DOHH2 (cell line): Measurements from ENCODE around the gene LPIN3.

Experiments used
- H3F3A ChIP-seq: fragments of 200-600 bp; sonication (generic), shearing (Covaris generic); 2 replicates; pipeline ENCODE4 v1.6.0; 2016; ENCODE audit warnings: antibody characterized with exemption, mild to moderate bottlenecking; ENCODE audit not compliant: control insufficient read depth, insufficient read depth
- H3K27ac ChIP-seq: fragments of 200-600 bp; sonication (generic); 2 replicates; pipeline ENCODE4 v1.5.1; 2014; ENCODE audit warnings: low read depth, mild to moderate bottlenecking, low read length, moderate library complexity
- H3K27me3 ChIP-seq: fragments of 200-600 bp; sonication (generic); 2 replicates; pipeline ENCODE4 v1.6.1; 2014; ENCODE audit warnings: mild to moderate bottlenecking, low read length, mixed read lengths; ENCODE audit not compliant: control insufficient read depth
- H3K36me3 ChIP-seq: fragments of 200-600 bp; sonication (generic); 2 replicates; pipeline ENCODE4 v1.6.1; 2014; ENCODE audit warnings: mild to moderate bottlenecking, low read length, moderate library complexity, mixed read lengths; ENCODE audit not compliant: control insufficient read depth
- H3K4me1 ChIP-seq: fragments of 200-600 bp; sonication (generic); 2 replicates; pipeline ENCODE4 v1.6.1; 2014; ENCODE audit warnings: mild to moderate bottlenecking, low read length, mixed read lengths; ENCODE audit not compliant: control insufficient read depth
- H3K4me2 ChIP-seq: fragments of 200-600 bp; sonication (generic); 2 replicates; pipeline ENCODE4 v1.6.0; 2014; ENCODE audit warnings: mild to moderate bottlenecking, low read length, moderate library complexity
- H3K4me3 ChIP-seq: fragments of 200-600 bp; sonication (generic); 2 replicates; pipeline ENCODE4 v1.5.1; 2014; ENCODE audit warnings: mild to moderate bottlenecking, low read length, mixed read lengths
- H3K79me2 ChIP-seq: fragments of 200-600 bp; sonication (generic); 2 replicates; pipeline ENCODE4 v1.6.1; 2014; ENCODE audit warnings: mild to moderate bottlenecking, low read length, mixed read lengths; ENCODE audit not compliant: control insufficient read depth
- H3K9me2 ChIP-seq: fragments of 200-600 bp; sonication (generic); replicated peaks from 2 replicates; pipeline ENCODE4 v1.6.1; 2014; ENCODE audit warnings: mild to moderate bottlenecking, low read length, mixed read lengths; ENCODE audit not compliant: control insufficient read depth
- H3K9me3 ChIP-seq: fragments of 200-600 bp; sonication (generic); 2 replicates; pipeline ENCODE4 v1.6.1; 2014; ENCODE audit warnings: antibody characterized with exemption, low read length, mixed read lengths; ENCODE audit not compliant: control insufficient read depth, insufficient read depth
- H4K20me1 ChIP-seq: fragments of 200-600 bp; sonication (generic); 2 replicates; pipeline ENCODE4 v1.6.0; 2014; ENCODE audit warnings: low read depth, mild to moderate bottlenecking, antibody characterized with exemption, low read length, moderate library complexity; ENCODE audit not compliant: control insufficient read depth, insufficient read depth
- EZH2phosphoT487 ChIP-seq: fragments of 200-600 bp; sonication (generic); IDR thresholded peaks from 2 replicates; pipeline ENCODE4 v1.6.1; 2017; ENCODE audit warnings: borderline replicate concordance, mild to moderate bottlenecking, antibody characterized with exemption, low read length, moderate library complexity, mixed read lengths
- TF ChIP-seq, protein P1 (sequence below): fragments of 200-600 bp; sonication (generic); IDR thresholded peaks from one replicate; pipeline ENCODE4 v1.5.1; 2014; ENCODE audit warnings: antibody characterized with exemption, mild to moderate bottlenecking, low read depth, low read length; ENCODE audit not compliant: poor library complexity, severe bottlenecking

The LPIN3 gene

GRCh38 chr20:41366546-41367392 is 26.1 kb downstream of the LPIN3 start, which contains the start of gene EMILIN3:
EMILIN3 (minus strand) TSS chr20:41366818; CDS start chr20:41366634, 184 bp downstream.
- H4K20me1 ChIP-seq = no peaks in the 10 kb centered on the region
- no peaks in the 10 kb centered on the region for H3K27me3 ChIP-seq
- no peaks in the 10 kb centered on the region for H3K79me2 ChIP-seq
- H3K36me3 ChIP-seq = no peaks in the 10 kb centered on the region
- H3K4me2 ChIP-seq = no peak within 1 kb of the TSS
- no peak within 1 kb of the TSS for H3K4me3 ChIP-seq
- no peaks in the 10 kb centered on the region for H3F3A ChIP-seq
- H3K4me1 ChIP-seq = no peaks in the 10 kb centered on the region
- 0 out of 2 replicates have a peak, but pooled peaks cover 4% of the 10 kb centered on the region for H3K9me3 ChIP-seq
- H3K27ac ChIP-seq = no peak within 1 kb of the TSS
- no peaks in the 10 kb centered on the region for H3K9me2 ChIP-seq
- TF ChIP-seq, protein P1, sequence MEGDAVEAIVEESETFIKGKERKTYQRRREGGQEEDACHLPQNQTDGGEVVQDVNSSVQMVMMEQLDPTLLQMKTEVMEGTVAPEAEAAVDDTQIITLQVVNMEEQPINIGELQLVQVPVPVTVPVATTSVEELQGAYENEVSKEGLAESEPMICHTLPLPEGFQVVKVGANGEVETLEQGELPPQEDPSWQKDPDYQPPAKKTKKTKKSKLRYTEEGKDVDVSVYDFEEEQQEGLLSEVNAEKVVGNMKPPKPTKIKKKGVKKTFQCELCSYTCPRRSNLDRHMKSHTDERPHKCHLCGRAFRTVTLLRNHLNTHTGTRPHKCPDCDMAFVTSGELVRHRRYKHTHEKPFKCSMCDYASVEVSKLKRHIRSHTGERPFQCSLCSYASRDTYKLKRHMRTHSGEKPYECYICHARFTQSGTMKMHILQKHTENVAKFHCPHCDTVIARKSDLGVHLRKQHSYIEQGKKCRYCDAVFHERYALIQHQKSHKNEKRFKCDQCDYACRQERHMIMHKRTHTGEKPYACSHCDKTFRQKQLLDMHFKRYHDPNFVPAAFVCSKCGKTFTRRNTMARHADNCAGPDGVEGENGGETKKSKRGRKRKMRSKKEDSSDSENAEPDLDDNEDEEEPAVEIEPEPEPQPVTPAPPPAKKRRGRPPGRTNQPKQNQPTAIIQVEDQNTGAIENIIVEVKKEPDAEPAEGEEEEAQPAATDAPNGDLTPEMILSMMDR = no peak
- no peak for TF ChIP-seq EZH2phosphoT487

GRCh38 chr20:41367393-41367695 is 26.7 kb downstream of the LPIN3 start:
- Histone ChIP-seq H3K4me1 (no peaks in the 10 kb centered on the region), H3K4me3 (no peak overlapping the region), H3K79me2 (no peaks in the 10 kb centered on the region), H3K9me2 (no peaks in the 10 kb centered on the region), H3K4me2 (no peak overlapping the region), H3K27ac (no peak overlapping the region), H3K36me3 (no peaks in the 10 kb centered on the region), H4K20me1 (no peaks in the 10 kb centered on the region), H3K27me3 (no peaks in the 10 kb centered on the region), H3F3A (no peaks in the 10 kb centered on the region), H3K9me3 (0 out of 2 replicates have a peak, but pooled peaks cover 4% of the 10 kb centered on the region)
- TF ChIP-seq EZH2phosphoT487 = no peak
- TF ChIP-seq, protein P1 = no peak

- Histone ChIP-seq H4K20me1 (no peaks in the 10 kb centered on the region), H3K9me3 (0 out of 2 replicates have a peak, but pooled peaks cover 4% of the 10 kb centered on the region), H3K79me2 (no peaks in the 10 kb centered on the region), H3K36me3 (no peaks in the 10 kb centered on the region), H3F3A (no peaks in the 10 kb centered on the region), H3K4me1 (no peaks in the 10 kb centered on the region), H3K27ac (no peak overlapping the region), H3K9me2 (no peaks in the 10 kb centered on the region), H3K27me3 (no peaks in the 10 kb centered on the region), H3K4me2 (no peak overlapping the region), H3K4me3 (no peak overlapping the region)
- TF ChIP-seq, protein P1 = no peak
- TF ChIP-seq EZH2phosphoT487 = no peak
These were observed 27.3 kb downstream of the LPIN3 start for GRCh38 chr20:41367956-41368355.
